IPS-20b (cell line): Measurements from ENCODE around the gene FANCI.
"Not testable (repeated sequence)": the region's sequence is repeated elsewhere in the genome, so short reads cannot be mapped to it uniquely, and the experiment has no call there.

Experiments used
- H3K27ac ChIP-seq: one replicate; pipeline ENCODE4 v1.5.1; 2013; ENCODE audit warnings: low read length
- H3K27me3 ChIP-seq: 2 replicates; pipeline ENCODE4 v1.6.1; 2013; ENCODE audit warnings: mild to moderate bottlenecking, low read length, inconsistent platforms; ENCODE audit not compliant: insufficient read depth
- H3K36me3 ChIP-seq: 2 replicates; pipeline ENCODE4 v1.6.1; 2013; ENCODE audit warnings: low read depth, mild to moderate bottlenecking, inconsistent platforms, low read length, moderate library complexity; ENCODE audit not compliant: insufficient read depth
- H3K4me1 ChIP-seq: 2 replicates; pipeline ENCODE4 v1.6.1; 2013; ENCODE audit warnings: mild to moderate bottlenecking, control low read depth, inconsistent platforms, low read length, moderate library complexity; ENCODE audit not compliant: insufficient read depth
- H3K4me3 ChIP-seq: 2 replicates; pipeline ENCODE4 v1.5.1; 2013; ENCODE audit warnings: mild to moderate bottlenecking, low read length, inconsistent platforms
- H3K9ac ChIP-seq: 2 replicates; pipeline ENCODE4 v1.6.1; 2013; ENCODE audit warnings: low read depth, mild to moderate bottlenecking, inconsistent platforms, low read length, moderate library complexity
- H3K9me3 ChIP-seq: 2 replicates; pipeline ENCODE4 v1.6.1; 2013; ENCODE audit warnings: mild to moderate bottlenecking, low read depth, low read length, inconsistent platforms; ENCODE audit not compliant: insufficient read depth

Gene FANCI

GRCh38 chr15:89226359-89227221 is 17.2 kb upstream of the FANCI start:
- Histone ChIP-seq H3K4me3 (no peak overlapping the region), H3K9ac (no peak overlapping the region), H3K4me1 (no peaks in the 10 kb centered on the region), H3K36me3 (no peaks in the 10 kb centered on the region), H3K9me3 (no peaks in the 10 kb centered on the region), H3K27ac (no peak overlapping the region), H3K27me3 (no peaks in the 10 kb centered on the region)

DNA sequence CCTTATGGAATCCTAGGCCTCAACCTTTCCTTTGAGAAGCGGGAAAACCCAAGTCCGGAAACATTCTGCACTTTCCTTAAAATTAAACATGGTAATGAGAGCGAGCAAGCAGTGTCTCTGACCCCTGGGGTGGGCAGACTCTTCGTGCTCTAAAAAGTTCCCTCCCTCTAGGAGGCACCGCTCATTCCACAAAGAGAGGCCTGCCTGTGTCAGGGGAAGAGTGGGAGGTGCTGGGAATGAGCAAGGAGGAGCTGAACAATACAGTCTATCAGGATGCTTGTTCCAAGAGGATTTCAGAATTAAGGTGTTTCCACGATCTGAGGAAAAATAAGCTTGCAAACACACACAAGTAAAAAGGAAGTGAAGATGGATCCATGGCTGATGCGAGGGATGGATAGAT is 16.4 kb upstream of the FANCI start:
- H3K9me3 ChIP-seq, result no peaks in the 10 kb centered on the region
- no peaks in the 10 kb centered on the region for H3K36me3 ChIP-seq
- no peaks in the 10 kb centered on the region for H3K4me1 ChIP-seq
- no peaks in the 10 kb centered on the region for H3K27me3 ChIP-seq
- H3K27ac ChIP-seq, result no peak overlapping the region
- no peak overlapping the region for H3K4me3 ChIP-seq
- no peak overlapping the region for H3K9ac ChIP-seq

- no peaks in the 10 kb centered on the region for H3K27me3 ChIP-seq
- no peak overlapping the region for H3K9ac ChIP-seq
- H3K27ac ChIP-seq, result no peak overlapping the region
- H3K4me1 ChIP-seq, result no peaks in the 10 kb centered on the region
- no peaks in the 10 kb centered on the region for H3K9me3 ChIP-seq
- H3K4me3 ChIP-seq, result no peak overlapping the region
- H3K36me3 ChIP-seq, result no peaks in the 10 kb centered on the region
These were observed 13.5 kb upstream of the FANCI start for GRCh38 chr15:89230277-89230676.

- no peak overlapping the region for H3K27ac ChIP-seq
These were observed 11.9 kb upstream of the FANCI start for GRCh38 chr15:89231832-89232231.

GRCh38 chr15:89239883-89240810 is 3.6 kb upstream of the FANCI start:
- H3K27ac ChIP-seq, H3K9ac ChIP-seq, H3K36me3 ChIP-seq, H3K9me3 ChIP-seq, H3K4me1 ChIP-seq, H3K4me3 ChIP-seq: not testable (repeated sequence)
- H3K27me3 ChIP-seq, result peaks cover 10% of the 10 kb centered on the region

More at GRCh38 chr15:89231832-89232231, 11.9 kb upstream of the FANCI start:
- no peaks in the 10 kb centered on the region for H3K27me3 ChIP-seq
- H3K9me3 ChIP-seq, result no peaks in the 10 kb centered on the region
- H3K36me3 ChIP-seq, result no peaks in the 10 kb centered on the region
- H3K9ac ChIP-seq, result no peak overlapping the region
- no peak overlapping the region for H3K4me3 ChIP-seq
- no peaks in the 10 kb centered on the region for H3K4me1 ChIP-seq

GRCh38 chr15:89243046-89243690 is 611 bp upstream of the FANCI start:
- Histone ChIP-seq H3K27me3 (peaks cover 10% of the 10 kb centered on the region), H3K27ac (no peak overlapping the region), H3K4me3 (peak overlapping the region; percentile 94), H3K36me3 (peaks cover 22% of the 10 kb centered on the region), H3K4me1 (no peaks in the 10 kb centered on the region), H3K9me3 (no peaks in the 10 kb centered on the region), H3K9ac (peak overlapping the region; percentile 76; the same call in 1 of the 2 replicates)

DNA sequence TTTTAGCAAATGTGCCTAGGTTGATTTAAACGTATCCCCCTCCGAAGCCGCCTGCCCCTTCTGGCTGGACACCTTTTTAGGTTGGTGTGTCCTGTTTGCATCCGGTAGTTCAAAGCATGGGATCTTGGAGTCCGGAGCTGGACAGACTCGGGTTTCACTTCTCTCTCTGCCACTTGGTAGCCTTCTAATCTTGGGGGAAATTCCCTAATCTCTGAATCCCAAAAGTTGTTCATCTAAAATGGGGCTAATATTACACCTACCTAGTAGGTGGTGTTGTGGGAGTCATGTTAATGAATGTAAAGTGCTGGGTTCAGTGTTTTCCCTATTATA is 760 bp downstream of the FANCI start:
- Histone ChIP-seq H3K27ac (no peak overlapping the region), H3K9ac (peak overlapping the region; percentile 76), H3K4me1 (no peaks in the 10 kb centered on the region), H3K36me3 (peaks cover 36% of the 10 kb centered on the region), H3K27me3 (peaks cover 10% of the 10 kb centered on the region), H3K9me3 (no peaks in the 10 kb centered on the region), H3K4me3 (peak overlapping the region; percentile 94)

DNA sequence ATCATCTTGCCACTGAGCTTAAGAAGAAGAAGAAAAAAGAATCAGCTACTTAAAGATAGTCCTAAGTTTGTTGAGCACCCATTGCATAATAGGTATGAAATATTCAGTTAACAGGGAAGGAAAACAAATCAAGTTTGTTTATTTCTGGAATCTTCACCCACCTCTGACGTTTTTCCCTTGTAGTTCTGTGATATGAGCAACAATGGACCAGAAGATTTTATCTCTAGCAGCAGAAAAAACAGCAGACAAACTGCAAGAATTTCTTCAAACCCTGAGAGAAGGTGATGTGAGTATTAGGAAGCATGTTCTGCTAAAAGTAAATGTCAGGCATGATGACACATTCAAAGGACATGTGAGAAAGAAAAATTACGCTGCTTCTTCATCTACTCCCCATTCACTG is 3.7 kb downstream of the FANCI start:
- Histone ChIP-seq H3K27ac (no peak overlapping the region), H3K27me3 (peaks cover 4% of the 10 kb centered on the region), H3K9ac (no peak overlapping the region), H3K4me1 (no peaks in the 10 kb centered on the region), H3K9me3 (peaks cover 4% of the 10 kb centered on the region; the same call in 1 of the 2 replicates), H3K4me3 (no peak overlapping the region), H3K36me3 (peaks cover 62% of the 10 kb centered on the region)

DNA sequence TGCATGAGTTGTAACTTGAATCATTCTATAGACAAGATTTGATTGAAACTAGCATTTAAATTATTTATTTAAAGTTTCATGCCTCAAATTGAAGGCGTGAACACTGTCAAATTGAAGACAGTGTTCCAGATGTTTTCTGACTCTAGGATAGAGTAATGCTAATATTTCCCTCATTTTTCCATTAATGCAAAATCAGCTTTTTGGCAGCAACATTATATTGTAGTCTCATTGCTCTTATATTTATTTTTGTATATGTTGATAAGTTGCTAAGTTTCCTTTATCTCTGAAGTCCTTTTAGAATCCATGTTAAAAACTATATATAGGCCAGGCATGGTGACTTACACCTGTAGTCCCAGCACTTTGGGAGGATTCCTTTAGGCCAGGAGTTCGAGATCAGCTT is 4.8 kb downstream of the FANCI start:
- H3K36me3 ChIP-seq, result peaks cover 67% of the 10 kb centered on the region
- peaks cover 4% of the 10 kb centered on the region; the same call in 1 of the 2 replicates for H3K9me3 ChIP-seq
- H3K27me3 ChIP-seq, result no peaks in the 10 kb centered on the region
- no peaks in the 10 kb centered on the region for H3K4me1 ChIP-seq
- no peak overlapping the region for H3K4me3 ChIP-seq
- no peak overlapping the region for H3K9ac ChIP-seq
- no peak overlapping the region for H3K27ac ChIP-seq

DNA sequence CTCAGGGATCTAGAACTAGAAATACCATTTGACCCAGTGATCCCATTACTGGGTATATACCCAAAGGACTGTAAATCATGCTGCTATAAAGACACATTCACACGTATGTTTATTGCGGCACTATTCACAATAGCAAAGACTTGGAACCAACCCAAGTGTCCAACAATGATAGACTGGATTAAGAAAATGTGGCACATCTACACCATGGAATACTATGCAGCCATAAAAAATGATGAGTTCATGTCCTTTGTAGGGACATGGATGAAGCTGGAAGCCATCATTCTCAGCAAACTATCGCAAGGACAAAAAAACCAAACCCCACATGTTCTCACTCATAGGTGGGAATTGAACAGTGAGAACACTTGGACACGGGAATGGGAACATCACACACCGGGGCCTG is 6.4 kb downstream of the FANCI start:
- H3K4me1 ChIP-seq, H3K9me3 ChIP-seq, H3K9ac ChIP-seq, H3K27me3 ChIP-seq, H3K27ac ChIP-seq, H3K4me3 ChIP-seq: not testable (repeated sequence)
- peaks cover 78% of the 10 kb centered on the region for H3K36me3 ChIP-seq

DNA sequence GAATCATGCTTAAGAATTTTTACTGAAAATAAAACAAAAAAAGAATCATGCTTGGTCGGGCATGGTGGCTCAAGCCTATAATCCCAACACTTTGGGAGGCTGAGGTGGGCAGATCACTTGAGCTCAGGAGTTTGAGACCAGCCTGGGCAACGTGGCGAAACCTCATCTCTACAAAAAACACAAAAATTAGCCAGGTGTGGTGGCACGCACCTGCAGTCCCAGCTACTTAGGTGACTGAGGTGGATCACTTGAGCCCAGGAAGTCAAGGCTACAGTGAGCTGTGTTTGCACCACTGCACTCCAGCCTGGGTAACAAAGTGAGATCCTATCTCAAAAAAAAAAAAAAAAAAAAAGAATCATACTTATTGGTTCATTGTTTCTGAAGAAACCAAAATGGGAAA is 33.5 kb downstream of the FANCI start:
- peaks cover 91% of the 10 kb centered on the region for H3K36me3 ChIP-seq
- H3K27me3 ChIP-seq, H3K4me1 ChIP-seq, H3K4me3 ChIP-seq, H3K9me3 ChIP-seq, H3K27ac ChIP-seq, H3K9ac ChIP-seq: not testable (repeated sequence)
